ENCODE data around the gene ANKRD11. TPM values are rescaled to one million over a fixed set of nuclear protein-coding genes. Genes with fewer than 3 reads are reported as not detected.
"Not testable (repeated sequence)": the region's sequence is repeated elsewhere in the genome, so short reads cannot be mapped to it uniquely, and the experiment has no call there.

The ANKRD11 gene
- polyA plus RNA-seq, 1 donor from 2014 or later = 32.5 TPM

GRCh38 chr16:89455692-89456091, 34.7 kb downstream of the ANKRD11 start:
- Histone ChIP-seq H3K4me2 (ENCODE audit: low read length) (no peak overlapping the region), H3K36me3 (ENCODE audit: insufficient read depth, low read length) (no peaks in the 10 kb centered on the region), H3K4me3 (ENCODE audit: low read length) (no peak overlapping the region), H3K27ac (ENCODE audit: low read length) (no peak overlapping the region), H3K27me3 (ENCODE audit: insufficient read depth, low read depth, low read length) (no peaks in the 10 kb centered on the region), H3K9ac (ENCODE audit: low read length) (no peak overlapping the region), H3K79me2 (replicated peaks; ENCODE audit: insufficient read depth, low read length) (peaks cover 78% of the 10 kb centered on the region), H4K20me1 (ENCODE audit: insufficient read depth) (peaks cover 6% of the 10 kb centered on the region), H3K9me3 (ENCODE audit: low read length) (no peaks in the 10 kb centered on the region), H3K9me2 (ENCODE audit: insufficient read depth, low read length) (no peaks in the 10 kb centered on the region), H2AFZ (ENCODE audit: low read depth, low read length) (no peak overlapping the region), H3F3A (ENCODE audit: insufficient read depth, low read length, poor library complexity, severe bottlenecking) (no peaks in the 10 kb centered on the region)
- TF ChIP-seq EZH2 (IDR thresholded peaks at IDR 0.05; ENCODE audit: borderline replicate concordance, insufficient read depth, low read length, poor library complexity, severe bottlenecking) (no peak), EP300 (conservative IDR thresholded peaks at IDR 0.05; ENCODE audit: poor library complexity, severe bottlenecking) (no peak), CTCF (IDR thresholded peaks at IDR 0.05; ENCODE audit: poor library complexity, severe bottlenecking) (no peak), SMC3 (conservative IDR thresholded peaks at IDR 0.05; ENCODE audit: poor library complexity) (no peak), POLR2AphosphoS5 (IDR thresholded peaks at IDR 0.05) (no peak), MXI1 (conservative IDR thresholded peaks at IDR 0.05; ENCODE audit: poor library complexity, severe bottlenecking) (no peak), REST (IDR thresholded peaks at IDR 0.05; ENCODE audit: borderline replicate concordance) (no peak), RAD21 (conservative IDR thresholded peaks at IDR 0.05) (no peak), TAF1 (IDR thresholded peaks at IDR 0.05; ENCODE audit: low read depth) (no peak)

- Histone ChIP-seq H3K4me3 (ENCODE audit: low read length) (no peak overlapping the region), H2AFZ (ENCODE audit: low read depth, low read length) (no peak overlapping the region), H4K20me1 (ENCODE audit: insufficient read depth) (peaks cover 6% of the 10 kb centered on the region), H3F3A (ENCODE audit: insufficient read depth, low read length, poor library complexity, severe bottlenecking) (no peaks in the 10 kb centered on the region), H3K79me2 (replicated peaks; ENCODE audit: insufficient read depth, low read length) (peaks cover 78% of the 10 kb centered on the region), H3K27ac (ENCODE audit: low read length) (no peak overlapping the region), H3K4me2 (ENCODE audit: low read length) (no peak overlapping the region), H3K9me3 (ENCODE audit: low read length) (no peaks in the 10 kb centered on the region), H3K9me2 (ENCODE audit: insufficient read depth, low read length) (no peaks in the 10 kb centered on the region), H3K9ac (ENCODE audit: low read length) (no peak overlapping the region), H3K36me3 (ENCODE audit: insufficient read depth, low read length) (no peaks in the 10 kb centered on the region), H3K27me3 (ENCODE audit: insufficient read depth, low read depth, low read length) (no peaks in the 10 kb centered on the region)
- TF ChIP-seq CTCF (IDR thresholded peaks at IDR 0.05; ENCODE audit: poor library complexity, severe bottlenecking) = no peak
- TF ChIP-seq EP300 (conservative IDR thresholded peaks at IDR 0.05; ENCODE audit: poor library complexity, severe bottlenecking) = no peak
- no peak for TF ChIP-seq MXI1 (conservative IDR thresholded peaks at IDR 0.05; ENCODE audit: poor library complexity, severe bottlenecking)
- TF ChIP-seq REST (IDR thresholded peaks at IDR 0.05; ENCODE audit: borderline replicate concordance) = no peak
- TF ChIP-seq SMC3 (conservative IDR thresholded peaks at IDR 0.05; ENCODE audit: poor library complexity) = no peak
- TF ChIP-seq EZH2 (IDR thresholded peaks at IDR 0.05; ENCODE audit: borderline replicate concordance, insufficient read depth, low read length, poor library complexity, severe bottlenecking) = no peak
- TF ChIP-seq RAD21 (conservative IDR thresholded peaks at IDR 0.05) = no peak
- no peak for TF ChIP-seq POLR2AphosphoS5 (IDR thresholded peaks at IDR 0.05)
- TF ChIP-seq TAF1 (IDR thresholded peaks at IDR 0.05; ENCODE audit: low read depth) = no peak
Measured at GRCh38 chr16:89455178-89455577, 35.2 kb downstream of the ANKRD11 start.

GRCh38 chr16:89454378-89455125, 35.8 kb downstream of the ANKRD11 start:
- not testable (repeated sequence) for H3K9me3 ChIP-seq (ENCODE audit: low read length); H3F3A ChIP-seq (ENCODE audit: insufficient read depth, low read length, poor library complexity, severe bottlenecking); H3K27me3 ChIP-seq (ENCODE audit: insufficient read depth, low read depth, low read length); H4K20me1 ChIP-seq (ENCODE audit: insufficient read depth); H3K27ac ChIP-seq (ENCODE audit: low read length); H3K4me3 ChIP-seq (ENCODE audit: low read length); H3K4me2 ChIP-seq (ENCODE audit: low read length); H3K9ac ChIP-seq (ENCODE audit: low read length); H3K9me2 ChIP-seq (ENCODE audit: insufficient read depth, low read length); H3K36me3 ChIP-seq (ENCODE audit: insufficient read depth, low read length); H2AFZ ChIP-seq (ENCODE audit: low read depth, low read length)
- H3K79me2 ChIP-seq (replicated peaks; ENCODE audit: insufficient read depth, low read length) = peaks cover 75% of the 10 kb centered on the region
